SK-N-SH (cell line): Measurements from ENCODE around the gene PPP3R1. TPM values are rescaled to one million over a fixed set of nuclear protein-coding genes. Genes with fewer than 3 reads are reported as not detected.

Experiments used
- CTCF ChIA-PET: fragments of 300-600, 350-600 bp; formaldehyde crosslinking; extraction: SDS; loops from one replicate; lab custom pipeline; 2021; lab: Yijun Ruan, JAX
- POLR2A ChIA-PET: fragments of 350-600 bp; sonication (Branson Sonifier 250); formaldehyde crosslinking; extraction: SDS; loops from one replicate; lab custom pipeline; 2020; ENCODE audit warnings: antibody characterized with exemption, inconsistent platforms; lab: Yijun Ruan, JAX
- DNase-seq: peaks from one replicate; pipeline ENCODE4 v3.0.0; 2012
- H2AFZ ChIP-seq: fragments of 200-600 bp; sonication (generic); 2 replicates; pipeline ENCODE4 v1.8.1; 2016; ENCODE audit warnings: antibody characterized with exemption, mild to moderate bottlenecking, low read depth
- H3F3A ChIP-seq: fragments of 200-600 bp; sonication (generic); replicated peaks from 2 replicates; pipeline ENCODE3; 2016; ENCODE audit warnings: antibody characterized with exemption, mild to moderate bottlenecking; ENCODE audit not compliant: insufficient read depth
- H3K27ac ChIP-seq, 2 experiments: fragments of 200-500 bp in 1 of 2; fragments of 200-600 bp in 1 of 2; sonication (Bioruptor generic) in 1 of 2; sonication (generic), shearing (Covaris generic) in 1 of 2; 2 replicates each; pipeline versions ENCODE4 v1.5.1 to v1.6.1; 2014 to 2016; ENCODE audit warnings: low read depth in 2 of 2, inconsistent platforms in 1 of 2, low read length in 1 of 2, mild to moderate bottlenecking in 1 of 2, mixed read lengths in 1 of 2
- H3K27me3 ChIP-seq: fragments of 200-600 bp; sonication (generic), shearing (Covaris generic); 2 replicates; pipeline ENCODE4 v1.6.1; 2016; ENCODE audit warnings: mixed run types; ENCODE audit not compliant: insufficient read depth
- H3K36me3 ChIP-seq, 2 experiments: fragments of 200-500 bp in 1 of 2; fragments of 200-600 bp in 1 of 2; sonication (Bioruptor generic) in 1 of 2; sonication (generic) in 1 of 2; replicated peaks in 1 of 2; 2 replicates each; pipeline versions ENCODE3 to v1.5.1; 2014 to 2016; ENCODE audit warnings: low read length in 1 of 2, mild to moderate bottlenecking in 1 of 2; ENCODE audit not compliant: insufficient read depth in 2 of 2, control insufficient read depth in 1 of 2
- H3K4me1 ChIP-seq, 2 experiments: fragments of 200-500 bp in 1 of 2; fragments of 200-600 bp in 1 of 2; sonication (Bioruptor generic) in 1 of 2; sonication (generic), shearing (Covaris generic) in 1 of 2; 2 replicates each; pipeline versions ENCODE4 v1.5.1 to v1.6.1; 2014 to 2016; ENCODE audit warnings: low read depth in 1 of 2, low read length in 1 of 2, mixed run types in 1 of 2; ENCODE audit not compliant: insufficient read depth in 2 of 2, control insufficient read depth in 1 of 2
- H3K4me2 ChIP-seq: fragments of 200-600 bp; sonication (generic), shearing (Covaris generic); 2 replicates; pipeline ENCODE4 v1.6.1; 2017; ENCODE audit warnings: mixed run types
- H3K4me3 ChIP-seq, 2 experiments: fragments of 200-500 bp in 1 of 2; fragments of 200-600 bp in 1 of 2; sonication (Bioruptor generic) in 1 of 2; sonication (generic), shearing (Covaris generic) in 1 of 2; 2 replicates each; pipeline versions ENCODE4 v1.5.1 to v1.8.1; 2014 to 2016; ENCODE audit warnings: low read depth in 2 of 2, inconsistent platforms in 1 of 2, low read length in 1 of 2, mild to moderate bottlenecking in 1 of 2, mixed read lengths in 1 of 2, moderate library complexity in 1 of 2
- H3K79me2 ChIP-seq: fragments of 200-600 bp; sonication (generic); 2 replicates; pipeline ENCODE4 v1.8.1; 2017; ENCODE audit warnings: mild to moderate bottlenecking; ENCODE audit not compliant: insufficient read depth
- H3K9ac ChIP-seq: fragments of 200-600 bp; sonication (generic); 2 replicates; pipeline ENCODE4 v1.6.1; 2017; ENCODE audit warnings: mixed run types
- H3K9me2 ChIP-seq: fragments of 200-600 bp; sonication (generic); 2 replicates; pipeline ENCODE4 v1.6.1; 2017; ENCODE audit warnings: mixed run types
- H3K9me3 ChIP-seq: fragments of 200-600 bp; sonication (generic); 2 replicates; pipeline ENCODE4 v1.6.1; 2017; ENCODE audit warnings: mixed run types, mild to moderate bottlenecking, moderate library complexity
- H4K20me1 ChIP-seq: fragments of 200-600 bp; sonication (generic); 2 replicates; pipeline ENCODE4 v1.6.1; 2017; ENCODE audit warnings: mild to moderate bottlenecking, mixed run types; ENCODE audit not compliant: insufficient read depth
- EP300 ChIP-seq, 2 experiments: IDR thresholded peaks; 2 replicates each; pipeline versions ENCODE4 v1.4.0 to v1.6.1; 2012; ENCODE audit warnings: borderline replicate concordance in 1 of 2, low read depth in 1 of 2, low read length in 1 of 2
- EZH2phosphoT487 ChIP-seq: fragments of 200-600 bp; sonication (generic); IDR thresholded peaks from 2 replicates; pipeline ENCODE4 v1.6.1; 2017; ENCODE audit warnings: low read depth, mixed run types, mild to moderate bottlenecking, antibody characterized with exemption, moderate library complexity, borderline replicate concordance
- GABPA ChIP-seq: IDR thresholded peaks from 2 replicates; pipeline ENCODE4 v1.4.0; 2012; ENCODE audit warnings: low read depth, mild to moderate bottlenecking
- IRF3 ChIP-seq: fragments of 150-350 bp; IDR thresholded peaks from 2 replicates; pipeline ENCODE4 v1.6.1; 2016; ENCODE audit warnings: mild to moderate bottlenecking, low read depth, low read length
- MXI1 ChIP-seq: IDR thresholded peaks from 2 replicates; pipeline ENCODE4 v1.6.1; 2012; ENCODE audit warnings: mild to moderate bottlenecking, low read depth, low read length, improper control_type of control experiment
- NFIC ChIP-seq: IDR thresholded peaks from 2 replicates; pipeline ENCODE4 v1.4.0; 2012; ENCODE audit warnings: borderline replicate concordance
- NRF1 ChIP-seq: IDR thresholded peaks from 2 replicates; pipeline ENCODE4 v1.6.1; 2012; ENCODE audit warnings: low read depth, mild to moderate bottlenecking, low read length
- POLR2AphosphoS5 ChIP-seq: IDR thresholded peaks from 2 replicates; pipeline ENCODE4 v1.6.1; 2012; ENCODE audit warnings: low read depth, low read length
- RXRA ChIP-seq: IDR thresholded peaks from 2 replicates; pipeline ENCODE4 v1.4.0; 2012; ENCODE audit warnings: low read depth, mild to moderate bottlenecking, borderline replicate concordance
- TAF1 ChIP-seq: IDR thresholded peaks from 2 replicates; pipeline ENCODE4 v1.6.1; 2012; ENCODE audit warnings: low read depth, mild to moderate bottlenecking, low read length, moderate library complexity, borderline replicate concordance
- ZBTB33 ChIP-seq: IDR thresholded peaks from 2 replicates; pipeline ENCODE4 v1.4.0; 2012; ENCODE audit warnings: low read depth, borderline replicate concordance
- WGBS: methylation state at CpG from one replicate; pipeline ENCODE4 v1.1.6; 2017; ENCODE audit warnings: low lambda C conversion rate; 5-methylcytosine and 5-hydroxymethylcytosine counted together
- polyA plus RNA-seq, 3 experiments: library from polyadenylated mRNA; depleted of rRNA; stranded (reverse); fragments of >200 nt; gene quantifications; 2 replicates each; pipeline ENCODE4 v1.2.3, GENCODE V29; 2012

Gene PPP3R1
- polyA plus RNA-seq, 1 of the 3 experiments (the other 2 are of a cell fraction), result 12.0 TPM

- H3K79me2 ChIP-seq, result no peaks in the 10 kb centered on the region
- no peaks in the 10 kb centered on the region for H4K20me1 ChIP-seq
- CTCF ChIA-PET, result interaction anchor here (0.7 to 2.1 kb wide), 4 partner anchors 10 to 150 kb away, joined by 3 to 7 read pairs (median 4); no protein-coding TSS in a partner anchor
- no peak overlapping the region for H3K4me2 ChIP-seq
- no peak overlapping the region for H2AFZ ChIP-seq
- H3K27ac ChIP-seq, result no peak overlapping the region
- H3K9me2 ChIP-seq, result no peaks in the 10 kb centered on the region
- H3K4me3 ChIP-seq, result no peak overlapping the region
- DNase-seq, result no peak
- H3K27me3 ChIP-seq, result no peaks in the 10 kb centered on the region
- TF ChIP-seq GABPA (no peak), MXI1 (no peak), NFIC (no peak)
- POLR2A ChIA-PET, result no interaction called here
- H3K9me3 ChIP-seq, result no peaks in the 10 kb centered on the region
- H3K36me3 ChIP-seq, result peaks cover 0 to under 1% of the 10 kb centered on the region in 2 experiments
- H3K9ac ChIP-seq, result no peak overlapping the region
- H3F3A ChIP-seq, result no peaks in the 10 kb centered on the region
- 79% methylated on average over 2 of the region's 2 CpGs for WGBS
- H3K4me1 ChIP-seq, result no peaks in the 10 kb centered on the region
Observed at GRCh38 chr2:68272246-68272994, 20.1 kb upstream of the PPP3R1 start.

- H3K27me3 ChIP-seq, result no peaks in the 10 kb centered on the region
- H3K9me2 ChIP-seq, result no peaks in the 10 kb centered on the region
- H3K4me3 ChIP-seq, result no peak overlapping the region
- no peaks in the 10 kb centered on the region for H3F3A ChIP-seq
- H3K9me3 ChIP-seq, result no peaks in the 10 kb centered on the region
- WGBS, result 86% methylated on average over 1 of the region's 1 CpG
- no peaks in the 10 kb centered on the region for H3K4me1 ChIP-seq
- POLR2A ChIA-PET, result no interaction called here
- H2AFZ ChIP-seq, result no peak overlapping the region
- no peaks in the 10 kb centered on the region for H4K20me1 ChIP-seq
- H3K9ac ChIP-seq, result no peak overlapping the region
- H3K79me2 ChIP-seq, result no peaks in the 10 kb centered on the region
- H3K4me2 ChIP-seq, result no peak overlapping the region
- TF ChIP-seq IRF3 (no peak), GABPA (no peak), RXRA (no peak), POLR2AphosphoS5 (no peak), NRF1 (no peak), ZBTB33 (no peak), EP300 (IDR thresholded peaks at IDR 0.05; ENCODE audit: borderline replicate concordance in 1 of 2, low read depth in 1 of 2, low read length in 1 of 2) (no peak), EZH2phosphoT487 (no peak), TAF1 (no peak)
- TF ChIP-seq, all 33 proteins: peak for 0
- CTCF ChIA-PET, result interaction anchor here (0.9 to 1.3 kb wide), 2 partner anchors 12 to 145 kb away, joined by 3 to 4 read pairs; no protein-coding TSS in a partner anchor
- Histone ChIP-seq H3K27ac (no peak overlapping the region), H3K36me3 (peaks cover 0 to 2% of the 10 kb centered on the region in 2 experiments)
- no peak for DNase-seq
Observed at GRCh38 chr2:68266655-68267054, 14.3 kb upstream of the PPP3R1 start.
